DND-41 (cell line): ENCODE results near the gene NCF4.
A peak's percentile ranks its signal among the peaks of the same experiment; 100 is the strongest.

ENCODE experiments used
- ATAC-seq: fragments of 200-7000 bp; cut with Tn5 transposase; 3 replicates; pipeline ENCODE4 v1.9.1; 2021; ENCODE audit warnings: low read depth; ENCODE audit not compliant: insufficient read depth
- DNase-seq: peaks from one replicate; pipeline ENCODE4 v3.0.0-alpha.2; 2020
- H2AFZ ChIP-seq: 2 replicates; pipeline ENCODE4 v1.6.0; 2012; ENCODE audit warnings: low read depth, low read length
- H3K27ac ChIP-seq: 2 replicates; pipeline ENCODE4 v1.5.1; 2012; ENCODE audit warnings: low read length, inconsistent platforms
- H3K27me3 ChIP-seq: fragments of 200-600 bp; sonication (generic); 2 replicates; pipeline ENCODE4 v1.6.0; 2012; ENCODE audit warnings: low read length, mild to moderate bottlenecking, inconsistent platforms; ENCODE audit not compliant: insufficient read depth, poor library complexity
- H3K36me3 ChIP-seq: 2 replicates; pipeline ENCODE4 v1.5.1; 2012; ENCODE audit warnings: low read length, inconsistent platforms; ENCODE audit not compliant: insufficient read depth
- H3K4me1 ChIP-seq: 2 replicates; pipeline ENCODE4 v1.5.1; 2012; ENCODE audit warnings: mild to moderate bottlenecking, low read length; ENCODE audit not compliant: insufficient read depth
- H3K4me2 ChIP-seq: 2 replicates; pipeline ENCODE4 v1.6.0; 2012; ENCODE audit warnings: mild to moderate bottlenecking, moderate library complexity, low read length, inconsistent platforms; ENCODE audit not compliant: insufficient read depth
- H3K4me3 ChIP-seq, 2 experiments: fragments of 200-600 bp in 1 of 2; shearing (Covaris generic) in 1 of 2; 2 replicates each; pipeline ENCODE4 v1.5.1; 2012 to 2016; ENCODE audit warnings: inconsistent platforms in 2 of 2, low read length in 2 of 2, mild to moderate bottlenecking in 2 of 2, low read depth in 1 of 2, moderate library complexity in 1 of 2
- H3K79me2 ChIP-seq: 2 replicates; pipeline ENCODE4 v1.6.0; 2012; ENCODE audit warnings: low read length, inconsistent platforms; ENCODE audit not compliant: insufficient read depth
- H3K9ac ChIP-seq: 2 replicates; pipeline ENCODE4 v1.6.0; 2012; ENCODE audit warnings: low read depth, mild to moderate bottlenecking, inconsistent platforms, low read length, moderate library complexity
- H3K9me3 ChIP-seq: 2 replicates; pipeline ENCODE4 v1.5.1; 2012; ENCODE audit warnings: low read length, moderate library complexity, mild to moderate bottlenecking, inconsistent platforms; ENCODE audit not compliant: insufficient read depth, severe bottlenecking
- H4K20me1 ChIP-seq: 2 replicates; pipeline ENCODE4 v1.6.0; 2012; ENCODE audit warnings: low read length; ENCODE audit not compliant: insufficient read depth
- EZH2 ChIP-seq: IDR thresholded peaks from 3 replicates; pipeline ENCODE4 v1.6.1; 2012; ENCODE audit warnings: borderline replicate concordance, low read depth, mild to moderate bottlenecking, moderate library complexity, low read length, inconsistent platforms; ENCODE audit not compliant: severe bottlenecking
- TF ChIP-seq, protein P1 (sequence below): IDR thresholded peaks from 2 replicates; pipeline ENCODE4 v1.5.1; 2012; ENCODE audit warnings: borderline replicate concordance, low read length, moderate library complexity, mild to moderate bottlenecking; ENCODE audit not compliant: poor library complexity, severe bottlenecking; ENCODE audit errors: extremely low read depth

The NCF4 gene

DNA sequence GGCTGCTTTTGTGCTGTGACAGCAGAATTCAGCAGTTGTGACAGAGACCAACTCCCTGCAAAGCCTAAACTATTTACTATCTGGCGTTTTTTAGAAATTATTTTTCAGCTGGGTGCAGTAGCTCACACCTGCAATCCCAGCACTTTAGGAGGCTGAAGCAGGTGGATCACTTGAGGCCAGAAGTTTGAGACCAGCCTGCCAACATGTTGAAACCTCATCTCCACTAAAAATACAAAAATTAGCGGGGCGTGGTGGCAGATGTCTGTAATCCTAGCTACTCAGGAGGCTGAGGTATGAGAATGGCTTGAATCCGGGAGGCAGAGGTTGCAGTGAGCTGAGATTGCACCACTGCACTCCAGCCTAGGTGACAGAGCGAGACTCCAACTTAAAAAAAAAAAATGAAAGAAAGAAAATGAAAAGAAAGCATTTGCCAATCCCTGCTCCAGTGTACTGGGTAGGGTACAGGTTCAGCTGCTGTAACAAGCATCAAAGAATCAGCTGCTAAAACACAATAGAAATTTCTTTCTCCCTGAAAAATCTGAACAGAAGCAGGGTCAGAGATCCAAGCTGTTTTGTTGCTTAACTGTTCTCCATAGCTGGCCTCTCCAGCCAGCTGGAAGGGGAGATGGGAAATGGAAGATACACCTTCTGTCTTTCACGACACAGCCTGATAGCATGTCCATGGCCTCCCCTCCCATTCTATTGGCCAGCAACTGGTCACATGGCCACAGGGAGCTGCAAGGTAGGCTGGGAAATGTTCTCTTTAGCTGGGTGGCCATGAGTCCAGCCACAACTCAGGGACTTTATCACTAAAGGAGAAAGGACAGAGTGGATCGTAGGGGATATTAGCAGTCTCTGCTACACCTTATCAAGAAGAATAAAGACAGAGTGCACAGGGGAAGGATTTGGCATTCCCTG is 8.5 kb upstream of the NCF4 start:
- H4K20me1 ChIP-seq = no peaks in the 10 kb centered on the region
- H3K4me1 ChIP-seq = peaks cover 6% of the 10 kb centered on the region; the same call in 1 of the 2 replicates
- no peak overlapping the region for H3K27ac ChIP-seq
- no peak for TF ChIP-seq EZH2
- TF ChIP-seq, protein P1, sequence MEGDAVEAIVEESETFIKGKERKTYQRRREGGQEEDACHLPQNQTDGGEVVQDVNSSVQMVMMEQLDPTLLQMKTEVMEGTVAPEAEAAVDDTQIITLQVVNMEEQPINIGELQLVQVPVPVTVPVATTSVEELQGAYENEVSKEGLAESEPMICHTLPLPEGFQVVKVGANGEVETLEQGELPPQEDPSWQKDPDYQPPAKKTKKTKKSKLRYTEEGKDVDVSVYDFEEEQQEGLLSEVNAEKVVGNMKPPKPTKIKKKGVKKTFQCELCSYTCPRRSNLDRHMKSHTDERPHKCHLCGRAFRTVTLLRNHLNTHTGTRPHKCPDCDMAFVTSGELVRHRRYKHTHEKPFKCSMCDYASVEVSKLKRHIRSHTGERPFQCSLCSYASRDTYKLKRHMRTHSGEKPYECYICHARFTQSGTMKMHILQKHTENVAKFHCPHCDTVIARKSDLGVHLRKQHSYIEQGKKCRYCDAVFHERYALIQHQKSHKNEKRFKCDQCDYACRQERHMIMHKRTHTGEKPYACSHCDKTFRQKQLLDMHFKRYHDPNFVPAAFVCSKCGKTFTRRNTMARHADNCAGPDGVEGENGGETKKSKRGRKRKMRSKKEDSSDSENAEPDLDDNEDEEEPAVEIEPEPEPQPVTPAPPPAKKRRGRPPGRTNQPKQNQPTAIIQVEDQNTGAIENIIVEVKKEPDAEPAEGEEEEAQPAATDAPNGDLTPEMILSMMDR = no peak
- no peak overlapping the region for H3K4me3 ChIP-seq
- no peaks in the 10 kb centered on the region for H3K9me3 ChIP-seq
- no peaks in the 10 kb centered on the region for H3K36me3 ChIP-seq
- DNase-seq (no peak), ATAC-seq (no peak)
- H3K9ac ChIP-seq = no peak overlapping the region
- H3K4me2 ChIP-seq = no peak overlapping the region
- H2AFZ ChIP-seq = no peak overlapping the region
- no peaks in the 10 kb centered on the region for H3K79me2 ChIP-seq
- peaks cover 13% of the 10 kb centered on the region for H3K27me3 ChIP-seq

DNA sequence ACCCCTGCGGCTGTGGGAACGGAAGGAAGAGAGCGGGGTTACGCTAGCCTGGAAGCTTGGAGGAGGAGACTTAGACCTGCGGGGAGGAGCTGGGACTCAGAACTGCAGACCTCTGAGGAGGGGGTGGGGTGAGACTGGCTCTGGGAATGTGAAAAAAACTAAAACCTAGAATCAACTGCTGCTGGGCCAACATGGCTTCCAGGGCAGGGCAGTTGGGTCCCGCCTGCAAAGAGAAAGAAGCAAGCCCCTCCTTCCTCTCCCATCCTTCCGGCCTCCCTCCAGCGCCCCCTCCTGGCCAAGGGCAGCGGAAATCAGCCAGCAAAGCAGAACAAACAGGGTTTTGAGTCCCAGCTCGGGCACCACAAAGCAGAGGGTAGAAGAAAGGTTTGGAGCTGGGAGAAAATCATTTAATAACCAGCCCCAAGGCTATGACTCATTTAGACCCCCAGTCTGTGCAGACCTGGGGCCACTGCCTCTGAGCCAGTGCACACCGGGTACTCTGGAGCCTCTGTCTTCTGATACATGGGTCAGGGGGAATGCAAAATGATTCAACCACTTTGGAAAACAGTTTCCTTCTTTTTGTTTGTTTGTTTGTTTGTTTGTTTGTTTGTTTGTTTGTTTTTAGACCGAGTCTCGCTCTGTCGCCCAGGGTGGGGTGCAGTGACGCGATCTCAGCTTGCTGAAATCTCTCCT is 7.3 kb upstream of the NCF4 start:
- Histone ChIP-seq H3K9me3 (no peaks in the 10 kb centered on the region), H3K27me3 (peaks cover 8% of the 10 kb centered on the region), H3K4me2 (no peak overlapping the region), H3K27ac (no peak overlapping the region), H3K36me3 (no peaks in the 10 kb centered on the region), H3K9ac (no peak overlapping the region), H2AFZ (peak overlapping the region; percentile 80), H3K4me3 (no peak overlapping the region), H3K4me1 (peaks cover 6% of the 10 kb centered on the region; the same call in 1 of the 2 replicates), H4K20me1 (no peaks in the 10 kb centered on the region), H3K79me2 (no peaks in the 10 kb centered on the region)
- TF ChIP-seq, protein P1 = peak; percentile 85
- TF ChIP-seq EZH2 = no peak
- DNase-seq = peak; percentile 81
- peak; percentile 62 for ATAC-seq

DNA sequence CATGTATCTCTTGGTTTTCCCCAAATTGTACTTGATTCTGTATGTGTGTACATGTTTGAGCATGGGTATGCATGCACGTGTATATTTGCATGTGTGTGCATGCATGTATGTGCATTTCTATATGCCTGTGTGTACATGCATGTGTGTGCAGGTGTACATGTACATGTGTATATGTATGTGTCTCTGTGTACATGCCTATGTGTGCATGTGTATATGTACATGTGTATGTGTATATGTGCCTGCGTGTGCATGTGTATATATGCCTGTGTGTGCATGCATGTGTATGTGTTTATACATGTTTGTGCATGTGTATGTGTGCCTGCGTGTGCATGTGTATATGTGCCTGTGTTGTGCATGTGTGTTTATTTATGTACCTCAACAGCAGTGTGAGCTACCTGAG is 5.3 kb upstream of the NCF4 start:
- no peak overlapping the region for H3K27ac ChIP-seq
- no peak overlapping the region for H2AFZ ChIP-seq
- TF ChIP-seq EZH2 = no peak
- TF ChIP-seq, protein P1 = no peak
- no peaks in the 10 kb centered on the region for H4K20me1 ChIP-seq
- H3K4me1 ChIP-seq = peaks cover 6% of the 10 kb centered on the region; the same call in 1 of the 2 replicates
- no peak overlapping the region for H3K9ac ChIP-seq
- no peaks in the 10 kb centered on the region for H3K27me3 ChIP-seq
- no peak overlapping the region for H3K4me3 ChIP-seq
- no peak overlapping the region for H3K4me2 ChIP-seq
- ATAC-seq (no peak), DNase-seq (no peak)
- no peaks in the 10 kb centered on the region for H3K9me3 ChIP-seq
- no peaks in the 10 kb centered on the region for H3K79me2 ChIP-seq
- no peaks in the 10 kb centered on the region for H3K36me3 ChIP-seq
